ENCODE data around the gene PEBP1. TPM values are rescaled to one million over a fixed set of nuclear protein-coding genes. Genes with fewer than 3 reads are reported as not detected.

PEBP1 gene
- total and polyA plus RNA-seq, 2 of the 8 experiments (the other 6 are each of a cell fraction or from before 2014, with no cell fraction given) = 444 to 622 TPM

- no peak for TF ChIP-seq CTCF (IDR thresholded peaks at IDR 0.05; ENCODE audit: control extremely low read depth in 1 of 3, insufficient read depth in 1 of 3, low read depth in 1 of 3, low read length in 3 of 3)
- TF ChIP-seq KDM5A (IDR thresholded peaks at IDR 0.05; ENCODE audit: low read length) = no peak
- no peak for TF ChIP-seq CEBPB (IDR thresholded peaks at IDR 0.05; ENCODE audit: low read depth, low read length)
- TF ChIP-seq MAFK (IDR thresholded peaks at IDR 0.05; ENCODE audit: low read depth, low read length) = no peak
- no peak for TF ChIP-seq EP300 (IDR thresholded peaks at IDR 0.05; ENCODE audit: borderline replicate concordance in 1 of 2, low read depth in 2 of 2, low read length in 2 of 2)
- no peak for TF ChIP-seq TEAD4 (IDR thresholded peaks at IDR 0.05; ENCODE audit: low read depth, low read length)
- no peak for TF ChIP-seq TCF12 (IDR thresholded peaks at IDR 0.05; ENCODE audit: low read depth, low read length)
- TF ChIP-seq CREB1 (IDR thresholded peaks at IDR 0.05) = no peak
Observed at GRCh38 chr12:118190266-118190665, 54.3 kb downstream of the PEBP1 start (continued).
